HEK293T (cell line): ENCODE data around the gene MT1M.

ENCODE experiments used
- FOXA1 ChIP-seq: fragments of 450-650 bp; IDR thresholded peaks from 2 replicates; pipeline ENCODE4 v1.6.1; 2016; ENCODE audit warnings: mild to moderate bottlenecking
- FOXM1 ChIP-seq: fragments of 450-650 bp; IDR thresholded peaks from 2 replicates; pipeline ENCODE4 v1.6.1; 2017; ENCODE audit warnings: mild to moderate bottlenecking, borderline replicate concordance

- no peak for TF ChIP-seq FOXA1
- no peak for TF ChIP-seq FOXM1
Measured at GRCh38 chr16:56673921-56674320, 41.5 kb downstream of the MT1M start.
